ENCODE results near the gene CADPS. TPM values are rescaled to one million over a fixed set of nuclear protein-coding genes. Genes with fewer than 3 reads are reported as not detected.

Gene CADPS
- total and polyA plus RNA-seq, 4 donors, result 0.13 to 3.6 (median 0.49) TPM

- WGBS, 2 donors, result 94 to 100% methylated on average over 1 of the region's 1 CpG
- H3K27me3 ChIP-seq (ENCODE audit: control insufficient read depth in 3 of 3, insufficient read depth in 3 of 3, low read length in 2 of 3), result peaks cover 0 to 3% (median 2%) of the 10 kb centered on the region in 3 donors
- TF ChIP-seq, protein P1, sequence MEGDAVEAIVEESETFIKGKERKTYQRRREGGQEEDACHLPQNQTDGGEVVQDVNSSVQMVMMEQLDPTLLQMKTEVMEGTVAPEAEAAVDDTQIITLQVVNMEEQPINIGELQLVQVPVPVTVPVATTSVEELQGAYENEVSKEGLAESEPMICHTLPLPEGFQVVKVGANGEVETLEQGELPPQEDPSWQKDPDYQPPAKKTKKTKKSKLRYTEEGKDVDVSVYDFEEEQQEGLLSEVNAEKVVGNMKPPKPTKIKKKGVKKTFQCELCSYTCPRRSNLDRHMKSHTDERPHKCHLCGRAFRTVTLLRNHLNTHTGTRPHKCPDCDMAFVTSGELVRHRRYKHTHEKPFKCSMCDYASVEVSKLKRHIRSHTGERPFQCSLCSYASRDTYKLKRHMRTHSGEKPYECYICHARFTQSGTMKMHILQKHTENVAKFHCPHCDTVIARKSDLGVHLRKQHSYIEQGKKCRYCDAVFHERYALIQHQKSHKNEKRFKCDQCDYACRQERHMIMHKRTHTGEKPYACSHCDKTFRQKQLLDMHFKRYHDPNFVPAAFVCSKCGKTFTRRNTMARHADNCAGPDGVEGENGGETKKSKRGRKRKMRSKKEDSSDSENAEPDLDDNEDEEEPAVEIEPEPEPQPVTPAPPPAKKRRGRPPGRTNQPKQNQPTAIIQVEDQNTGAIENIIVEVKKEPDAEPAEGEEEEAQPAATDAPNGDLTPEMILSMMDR (IDR thresholded peaks at IDR 0.05; ENCODE audit: control extremely low read depth, extremely low read depth), result no peak
Observed at GRCh38 chr3:62735510-62735909, 139.7 kb downstream of the CADPS start.

DNA sequence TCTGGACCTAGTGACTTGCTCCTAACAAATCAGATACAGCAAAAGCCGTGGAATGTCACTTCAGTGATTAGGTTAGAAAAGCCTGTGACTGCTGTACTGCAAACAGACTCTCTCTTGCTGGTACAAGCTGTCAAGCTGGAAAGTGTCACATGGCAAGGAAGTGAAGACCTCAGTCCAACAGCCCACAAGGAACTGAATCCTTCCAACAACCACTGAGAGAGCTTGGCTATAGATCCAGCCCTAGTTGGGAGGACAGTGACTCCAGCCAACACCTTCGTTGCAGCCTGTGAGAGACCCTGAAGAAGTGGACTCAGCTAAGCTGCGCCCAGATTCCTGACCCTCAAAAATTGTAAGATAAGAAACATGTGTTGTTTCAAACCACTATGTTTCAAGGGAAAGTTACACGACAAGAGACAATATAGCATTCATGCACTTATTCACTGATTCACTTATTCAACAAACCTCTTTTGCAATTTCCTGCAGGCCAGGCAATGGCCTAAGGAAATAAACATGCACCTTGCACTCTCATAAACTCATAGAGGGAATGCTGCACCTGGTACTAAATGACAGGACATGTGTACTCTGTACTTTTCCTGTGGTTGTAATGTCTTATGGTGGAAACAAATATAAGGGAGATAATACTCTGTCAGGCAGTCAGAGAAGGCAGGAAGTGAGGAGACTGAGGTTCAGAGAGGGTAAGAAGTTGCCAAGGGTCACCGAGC lies 142.9 kb downstream of the CADPS start:
- Histone ChIP-seq H3K27me3 (ENCODE audit: control insufficient read depth in 3 of 3, insufficient read depth in 3 of 3, low read length in 2 of 3) (peaks cover 0 to 3% (median 2%) of the 10 kb centered on the region in 3 donors), H3K27ac (ENCODE audit: low read depth in 1 of 2, low read length in 1 of 2) (no peak overlapping the region), H3K9ac (ENCODE audit: insufficient read depth in 1 of 2, low read length in 2 of 2) (no peak overlapping the region), H3K4me3 (no peak overlapping the region), H3K4me1 (ENCODE audit: control insufficient read depth in 5 of 5, insufficient read depth in 5 of 5, low read length in 5 of 5) (peaks cover 0 to 5% (median 0%) of the 10 kb centered on the region in 5 donors), H3K9me3 (ENCODE audit: control insufficient read depth in 4 of 4, insufficient read depth in 3 of 4, low read length in 3 of 4) (no peaks in the 10 kb centered on the region), H3K36me3 (ENCODE audit: control insufficient read depth in 4 of 4, insufficient read depth in 4 of 4, low read length in 4 of 4) (no peaks in the 10 kb centered on the region)
- DNase-seq (no peak), ATAC-seq (ENCODE audit: insufficient read depth, low FRiP score) (no peak)
- WGBS, 2 donors, result 77 to 85% methylated on average over 5 of the region's 5 CpGs
- TF ChIP-seq, protein P1 (IDR thresholded peaks at IDR 0.05; ENCODE audit: control extremely low read depth, extremely low read depth), result no peak

More at GRCh38 chr3:62735510-62735909, 139.7 kb downstream of the CADPS start:
- Histone ChIP-seq H3K27ac (ENCODE audit: low read depth in 1 of 2, low read length in 1 of 2) (no peak overlapping the region), H3K9me3 (ENCODE audit: control insufficient read depth in 4 of 4, insufficient read depth in 3 of 4, low read length in 3 of 4) (peaks cover 0 to 3% (median 0%) of the 10 kb centered on the region in 4 donors), H3K4me3 (no peak overlapping the region), H3K9ac (ENCODE audit: insufficient read depth in 1 of 2, low read length in 2 of 2) (no peak overlapping the region), H3K36me3 (ENCODE audit: control insufficient read depth in 4 of 4, insufficient read depth in 4 of 4, low read length in 4 of 4) (no peaks in the 10 kb centered on the region), H3K4me1 (ENCODE audit: control insufficient read depth in 5 of 5, insufficient read depth in 5 of 5, low read length in 5 of 5) (no peaks in the 10 kb centered on the region)
- DNase-seq (no peak), ATAC-seq (ENCODE audit: insufficient read depth, low FRiP score) (no peak)

- peaks cover 0 to 5% (median 0%) of the 10 kb centered on the region in 5 donors for H3K4me1 ChIP-seq (ENCODE audit: control insufficient read depth in 5 of 5, insufficient read depth in 5 of 5, low read length in 5 of 5)
- H3K9ac ChIP-seq (ENCODE audit: insufficient read depth in 1 of 2, low read length in 2 of 2), result no peak overlapping the region
- H3K36me3 ChIP-seq (ENCODE audit: control insufficient read depth in 4 of 4, insufficient read depth in 4 of 4, low read length in 4 of 4), result no peaks in the 10 kb centered on the region
- H3K9me3 ChIP-seq (ENCODE audit: control insufficient read depth in 4 of 4, insufficient read depth in 3 of 4, low read length in 3 of 4), result no peaks in the 10 kb centered on the region
- H3K4me3 ChIP-seq, result no peak overlapping the region
- no peak overlapping the region for H3K27ac ChIP-seq (ENCODE audit: low read depth in 1 of 2, low read length in 1 of 2)
- no peak for ATAC-seq (ENCODE audit: insufficient read depth, low FRiP score)
- peaks cover 0 to 7% (median 0%) of the 10 kb centered on the region in 3 donors for H3K27me3 ChIP-seq (ENCODE audit: control insufficient read depth in 3 of 3, insufficient read depth in 3 of 3, low read length in 2 of 3)
- TF ChIP-seq, protein P1 (IDR thresholded peaks at IDR 0.05; ENCODE audit: control extremely low read depth, extremely low read depth), result no peak
- 61 to 82% methylated on average over 5 of the region's 5 CpGs for WGBS, 2 donors
- no peak for DNase-seq
Observed at GRCh38 chr3:62727981-62728380, 147.2 kb downstream of the CADPS start.

Data from lung (tissue), 12 donors.